BLaER1 treated with 17β-estradiol and CSF1 and Interleukin-3, amounts not matched to agents 10 nM and 100 nM (cell line): ENCODE measurements around the gene TOMM7.
A peak's percentile ranks its signal among the peaks of the same experiment; 100 is the strongest.
"Not testable (repeated sequence)": the region's sequence is repeated elsewhere in the genome, so short reads cannot be mapped to it uniquely, and the experiment has no call there.

Experiments
- H3K27ac ChIP-seq, 11 experiments: shearing (Covaris generic); formaldehyde crosslinking; 2 replicates each; pipeline ENCODE4 v1.8.1; 2022
- H3K27me3 ChIP-seq, 11 experiments: shearing (Covaris generic); formaldehyde crosslinking; 2 replicates each; pipeline ENCODE4 v1.8.1; 2022
- H3K36me3 ChIP-seq, 11 experiments: shearing (Covaris generic); formaldehyde crosslinking; 2 replicates each; pipeline ENCODE4 v1.8.1; 2022
- H3K4me1 ChIP-seq, 10 experiments: shearing (Covaris generic); formaldehyde crosslinking; 2 replicates each; pipeline ENCODE4 v1.8.1; 2022
- H3K4me2 ChIP-seq, 11 experiments: shearing (Covaris generic); formaldehyde crosslinking; 2 replicates each; pipeline ENCODE4 v1.8.1; 2022
- H3K4me3 ChIP-seq, 10 experiments: shearing (Covaris generic); formaldehyde crosslinking; 2 replicates each; pipeline ENCODE4 v1.8.1; 2022
- H3K9ac ChIP-seq, 11 experiments: shearing (Covaris generic); formaldehyde crosslinking; 2 replicates each; pipeline ENCODE4 v1.8.1; 2022
- H3K9me3 ChIP-seq, 11 experiments: shearing (Covaris generic); formaldehyde crosslinking; replicated peaks in 1 of 11; 2 replicates each; pipeline ENCODE4 v1.8.1; 2022
- H4K20me1 ChIP-seq, 11 experiments: shearing (Covaris generic); formaldehyde crosslinking; 2 replicates each; pipeline ENCODE4 v1.8.1; 2022
- Cebpa-rat ChIP-seq, 11 experiments: shearing (Covaris generic); IDR thresholded peaks; 2 replicates each; pipeline ENCODE4 v1.8.1; 2022

The TOMM7 gene

GRCh38 chr7:22786290-22786932 is 36.2 kb downstream of the TOMM7 start:
- Histone ChIP-seq H3K4me3 (no peak overlapping the region), H3K4me1 (peaks cover 0 to 6% (median 0%) of the 10 kb centered on the region in 10 experiments; a peak in 2 of 20 replicates), H4K20me1 (no peaks in the 10 kb centered on the region), H3K36me3 (no peaks in the 10 kb centered on the region), H3K4me2 (0 out of 22 replicates have a peak overlapping the region, but pooled peaks of 1 of the 11 experiments have one; percentile 10), H3K27ac (no peak overlapping the region), H3K9ac (no peak overlapping the region), H3K9me3 (peaks cover 0 to 12% (median 6%) of the 10 kb centered on the region in 11 experiments; a peak in 5 of 22 replicates), H3K27me3 (no peaks in the 10 kb centered on the region)
- TF ChIP-seq Cebpa-rat (IDR thresholded peaks at IDR 0.05): no peak

DNA sequence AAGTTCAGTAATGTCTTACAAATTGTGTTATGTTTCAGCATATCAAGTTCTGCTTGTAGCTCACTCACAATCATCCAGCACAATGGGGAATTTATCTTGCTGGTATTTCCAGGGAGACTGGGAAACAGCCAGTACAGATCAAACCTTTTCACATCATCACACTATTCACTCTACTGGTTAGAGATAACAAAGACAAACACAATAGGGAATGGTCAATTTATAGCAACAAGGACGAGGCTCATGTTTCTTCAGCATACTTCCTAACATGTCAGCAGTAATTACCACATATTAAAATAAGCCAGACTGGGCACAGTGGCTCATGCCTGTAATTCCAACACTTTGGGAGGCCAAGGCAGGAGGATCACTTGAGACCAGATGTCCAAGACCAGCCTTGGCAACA is 38.3 kb downstream of the TOMM7 start:
- TF ChIP-seq Cebpa-rat (IDR thresholded peaks at IDR 0.05): no peak
- Histone ChIP-seq H3K4me1 (peaks cover 0 to 6% (median 0%) of the 10 kb centered on the region in 10 experiments; a peak in 2 of 20 replicates), H3K4me3 (no peak overlapping the region), H3K9ac (no peak overlapping the region), H4K20me1 (no peaks in the 10 kb centered on the region), H3K27ac (no peak overlapping the region), H3K36me3 (no peaks in the 10 kb centered on the region), H3K9me3 (peaks cover 0 to 10% (median 3%) of the 10 kb centered on the region in 11 experiments; a peak in 4 of 22 replicates), H3K27me3 (no peaks in the 10 kb centered on the region), H3K4me2 (no peak overlapping the region)

GRCh38 chr7:22783421-22783820 is 39.2 kb downstream of the TOMM7 start:
- Histone ChIP-seq H4K20me1 (no peaks in the 10 kb centered on the region), H3K4me1 (peaks cover 0 to 6% (median 0%) of the 10 kb centered on the region in 10 experiments; a peak in 2 of 20 replicates), H3K9ac (no peak overlapping the region), H3K27me3 (no peaks in the 10 kb centered on the region), H3K9me3 (peaks cover 0 to 3% (median 0%) of the 10 kb centered on the region in 11 experiments; a peak in 3 of 22 replicates), H3K27ac (no peak overlapping the region), H3K36me3 (no peaks in the 10 kb centered on the region), H3K4me2 (no peak overlapping the region), H3K4me3 (no peak overlapping the region)
- no peak for TF ChIP-seq Cebpa-rat (IDR thresholded peaks at IDR 0.05)

DNA sequence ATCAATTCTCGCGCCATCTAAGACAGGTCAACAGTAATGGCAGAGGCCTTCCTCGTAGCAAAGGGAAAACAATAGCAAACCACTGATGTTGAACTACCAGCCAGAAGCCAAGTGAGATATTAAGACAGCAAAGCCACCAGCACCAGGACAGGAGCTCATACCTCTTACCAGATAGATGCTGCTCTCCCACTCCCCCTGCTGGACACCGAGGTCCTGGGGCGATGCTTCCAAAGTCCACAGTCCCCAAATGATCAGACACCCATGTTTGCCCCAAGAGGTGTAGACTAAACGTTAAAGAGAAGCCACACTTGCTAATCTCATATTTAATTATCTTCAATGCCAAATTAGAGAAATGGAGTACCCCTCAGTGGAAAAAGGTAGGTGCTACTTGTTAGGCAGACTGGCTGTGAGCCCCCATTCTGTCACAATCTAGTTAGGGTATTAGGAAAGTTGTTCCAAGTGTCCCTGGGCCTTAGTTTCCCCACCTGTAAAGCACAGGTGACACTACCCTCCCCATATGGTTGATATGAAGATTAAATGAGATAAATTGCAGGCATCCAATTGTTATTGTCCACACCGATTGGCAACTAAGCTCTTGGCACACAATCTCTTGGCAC is 39.9 kb downstream of the TOMM7 start:
- Histone ChIP-seq H3K4me1 (peaks cover 0 to 6% (median 0%) of the 10 kb centered on the region in 10 experiments; a peak in 2 of 20 replicates), H3K4me2 (no peak overlapping the region), H3K9me3 (no peaks in the 10 kb centered on the region), H3K27ac (no peak overlapping the region), H3K36me3 (no peaks in the 10 kb centered on the region), H4K20me1 (no peaks in the 10 kb centered on the region), H3K4me3 (no peak overlapping the region), H3K9ac (no peak overlapping the region), H3K27me3 (no peaks in the 10 kb centered on the region)
- TF ChIP-seq Cebpa-rat (IDR thresholded peaks at IDR 0.05): no peak

DNA sequence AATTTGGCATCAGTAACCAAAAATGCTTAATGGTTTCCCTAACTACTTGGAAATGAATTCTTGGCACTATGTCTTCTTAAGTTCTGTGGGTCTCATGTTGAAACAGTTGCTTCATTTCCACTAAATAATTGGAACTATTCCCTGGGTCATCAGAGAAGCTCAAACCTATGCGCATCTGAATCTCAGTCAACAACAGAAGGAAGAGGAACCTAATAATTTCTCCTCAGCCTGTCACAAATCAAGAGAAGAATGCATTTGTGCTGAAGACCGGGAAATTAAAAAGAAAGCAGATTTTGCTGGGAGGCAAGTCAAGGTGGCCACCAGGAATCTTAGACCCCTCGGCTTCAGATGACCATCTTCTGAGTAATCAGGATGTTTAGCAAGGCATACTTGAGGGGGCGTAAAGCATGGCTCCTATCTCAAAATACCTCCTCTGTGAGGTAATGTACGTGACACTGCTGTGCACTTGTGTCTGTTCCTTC is 41.4 kb downstream of the TOMM7 start:
- H3K4me2 ChIP-seq: no peak overlapping the region
- no peaks in the 10 kb centered on the region for H3K36me3 ChIP-seq
- no peak overlapping the region for H3K4me3 ChIP-seq
- H3K27ac ChIP-seq: no peak overlapping the region
- H3K4me1 ChIP-seq: peaks cover 0 to 6% (median 0%) of the 10 kb centered on the region in 10 experiments; a peak in 1 of 20 replicates
- TF ChIP-seq Cebpa-rat (IDR thresholded peaks at IDR 0.05): no peak
- no peaks in the 10 kb centered on the region for H4K20me1 ChIP-seq
- no peaks in the 10 kb centered on the region for H3K9me3 ChIP-seq
- no peaks in the 10 kb centered on the region for H3K27me3 ChIP-seq
- H3K9ac ChIP-seq: no peak overlapping the region

DNA sequence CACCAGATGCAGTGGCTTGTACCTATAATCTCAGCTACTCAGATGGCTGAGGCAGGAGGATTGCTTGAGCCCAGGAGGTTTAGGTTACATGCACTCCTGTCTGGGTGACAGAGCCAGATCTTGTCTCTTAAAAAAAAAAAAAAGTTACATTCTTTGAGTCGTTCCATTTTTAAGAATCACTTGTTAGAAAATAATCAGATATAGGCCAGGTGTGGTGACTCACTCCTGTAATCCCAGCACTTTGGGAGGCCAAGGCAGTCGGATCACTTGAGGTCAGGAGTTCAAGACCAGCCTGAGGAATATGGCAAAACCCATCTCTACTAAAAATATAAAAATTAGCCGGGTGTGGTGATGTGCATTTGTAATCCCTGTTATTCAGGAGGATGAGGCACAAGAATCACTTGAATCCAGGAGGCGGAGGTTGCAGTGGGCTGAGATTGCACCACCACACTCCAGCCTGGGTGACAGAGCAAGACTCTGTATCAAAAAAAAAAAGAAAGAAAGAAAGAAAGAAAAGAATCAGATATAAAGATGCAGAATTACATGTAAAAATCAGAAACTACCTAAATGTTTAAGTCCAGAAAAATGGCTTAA is 42.8 kb downstream of the TOMM7 start:
- not testable (repeated sequence) for H3K4me2 ChIP-seq, H3K9me3 ChIP-seq, H3K27ac ChIP-seq, H3K9ac ChIP-seq, H4K20me1 ChIP-seq, H3K4me1 ChIP-seq, H3K36me3 ChIP-seq, H3K27me3 ChIP-seq, H3K4me3 ChIP-seq

GRCh38 chr7:22776964-22777363 is 45.7 kb downstream of the TOMM7 start:
- H3K9ac ChIP-seq: no peak overlapping the region
- peaks cover 0 to 6% (median 0%) of the 10 kb centered on the region in 10 experiments; a peak in 1 of 20 replicates for H3K4me1 ChIP-seq
- H3K4me3 ChIP-seq: no peak overlapping the region
- no peaks in the 10 kb centered on the region for H4K20me1 ChIP-seq
- TF ChIP-seq Cebpa-rat (IDR thresholded peaks at IDR 0.05): no peak
- no peaks in the 10 kb centered on the region for H3K36me3 ChIP-seq
- H3K9me3 ChIP-seq: no peaks in the 10 kb centered on the region
- H3K4me2 ChIP-seq: no peak overlapping the region
- no peak overlapping the region for H3K27ac ChIP-seq
- no peaks in the 10 kb centered on the region for H3K27me3 ChIP-seq

- Histone ChIP-seq H3K4me3 (no peak overlapping the region), H3K9me3 (peaks cover 9 to 15% (median 10%) of the 10 kb centered on the region in 11 experiments; a peak in 20 of 22 replicates), H3K4me2 (no peak overlapping the region), H3K36me3 (no peaks in the 10 kb centered on the region), H3K9ac (no peak overlapping the region), H3K4me1 (no peaks in the 10 kb centered on the region), H3K27ac (no peak overlapping the region), H4K20me1 (no peaks in the 10 kb centered on the region), H3K27me3 (no peaks in the 10 kb centered on the region)
- TF ChIP-seq Cebpa-rat (IDR thresholded peaks at IDR 0.05): no peak
Measured at GRCh38 chr7:22772885-22773284, 49.8 kb downstream of the TOMM7 start.

DNA sequence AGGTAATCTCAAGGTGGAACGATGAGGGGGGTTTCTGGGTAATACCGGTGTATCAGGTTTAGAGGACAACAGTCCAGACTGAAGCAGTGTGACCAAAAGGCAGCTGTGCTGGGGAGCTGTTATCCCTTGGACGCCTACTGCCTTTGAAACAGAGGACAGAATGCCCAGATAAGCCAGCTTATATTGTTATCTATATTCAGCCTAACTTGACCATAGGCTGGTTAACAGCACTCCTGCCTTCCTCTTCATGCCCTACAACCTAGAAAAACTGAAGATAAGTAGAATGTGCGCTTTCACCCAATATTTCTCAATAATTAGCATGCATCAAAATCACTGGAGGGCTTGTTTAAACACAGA is 50.8 kb downstream of the TOMM7 start:
- H3K27ac ChIP-seq: no peak overlapping the region
- no peak for TF ChIP-seq Cebpa-rat (IDR thresholded peaks at IDR 0.05)

More for the DNA sequence above, 50.8 kb downstream of the TOMM7 start:
- no peak overlapping the region for H3K4me2 ChIP-seq
- H3K9me3 ChIP-seq: peaks cover 9 to 17% (median 11%) of the 10 kb centered on the region in 11 experiments; a peak in 20 of 22 replicates
- H3K9ac ChIP-seq: no peak overlapping the region
- no peak overlapping the region for H3K4me3 ChIP-seq
- no peaks in the 10 kb centered on the region for H3K36me3 ChIP-seq
- H4K20me1 ChIP-seq: no peaks in the 10 kb centered on the region
- H3K27me3 ChIP-seq: no peaks in the 10 kb centered on the region
- no peaks in the 10 kb centered on the region for H3K4me1 ChIP-seq
